Gastrocnemius medialis (tissue), 4 donors: ENCODE measurements around the gene COX8A.
A peak's percentile ranks its signal among the peaks of the same experiment; 100 is the strongest.

Experiments used
- POLR2A ChIP-seq, 2 donors: fragments of 450-650 bp; IDR thresholded peaks; one replicate each; pipeline ENCODE4 v1.6.1; 2017; ENCODE audit warnings: antibody characterized with exemption in 2 of 2, mild to moderate bottlenecking in 2 of 2, moderate library complexity in 2 of 2
- TF ChIP-seq, protein P1 (sequence below), 5 experiments: fragments of 450-650 bp in 3 of 5; fragments of 200-600 bp in 2 of 5; sonication (generic) in 2 of 5; IDR thresholded peaks in 4 of 5; conservative IDR thresholded peaks in 1 of 5; 1 replicate in 4 of 5; 2 replicates in 1 of 5; pipeline ENCODE4 v1.5.1; 2016 to 2019; ENCODE audit warnings: antibody characterized with exemption in 5 of 5, mild to moderate bottlenecking in 3 of 5, moderate library complexity in 3 of 5

DNA sequence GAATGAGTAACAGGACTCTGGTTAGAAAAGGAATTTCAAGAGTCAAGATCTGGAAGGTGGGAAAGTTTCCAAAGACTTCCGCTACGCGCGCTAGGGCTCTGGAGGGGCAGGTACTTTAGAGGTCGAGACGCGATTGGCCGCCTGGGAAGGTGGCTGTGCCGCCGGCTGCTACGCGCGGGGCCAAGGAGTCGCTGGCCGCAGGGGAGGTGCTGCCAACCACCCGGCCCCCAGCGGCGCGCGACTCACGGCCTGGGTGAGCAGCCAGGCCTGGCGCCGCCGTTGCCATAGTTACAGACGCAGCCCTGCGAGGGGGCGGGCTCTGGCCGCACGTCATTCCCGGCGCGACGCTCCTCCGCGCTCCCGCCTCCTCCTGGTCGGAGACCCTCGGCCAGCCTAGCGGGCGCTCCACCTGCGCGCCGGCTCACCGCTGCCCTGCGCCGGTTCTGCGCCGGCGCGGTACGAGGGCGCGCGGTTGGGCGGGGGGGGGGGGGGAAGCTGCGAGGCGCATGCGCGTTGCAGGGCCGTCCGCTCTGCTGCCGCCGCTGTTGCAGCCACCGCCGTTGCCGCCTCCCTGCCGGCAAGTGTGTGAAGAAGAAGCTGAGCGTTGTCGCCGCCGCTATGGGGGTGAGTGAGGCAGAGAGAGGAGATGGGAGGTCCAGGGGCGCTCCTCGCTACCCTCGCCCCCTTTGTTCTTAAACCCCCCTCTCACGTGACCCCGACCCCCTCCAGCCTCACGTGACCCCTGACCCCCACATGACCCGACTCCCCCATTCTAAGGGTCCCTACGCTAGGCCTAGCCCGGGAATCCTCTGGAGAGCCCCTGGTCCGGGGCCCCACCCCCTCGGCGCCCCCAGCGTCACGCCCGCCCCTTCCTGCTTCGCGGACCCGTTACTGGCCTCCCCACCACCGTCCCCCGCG lies 35.7 kb upstream of the COX8A start, which contains the start of gene NAA40:
- peak in 1 of 2 donors; percentile 32 for TF ChIP-seq POLR2A (IDR thresholded peaks at IDR 0.05)
- TF ChIP-seq, protein P1, sequence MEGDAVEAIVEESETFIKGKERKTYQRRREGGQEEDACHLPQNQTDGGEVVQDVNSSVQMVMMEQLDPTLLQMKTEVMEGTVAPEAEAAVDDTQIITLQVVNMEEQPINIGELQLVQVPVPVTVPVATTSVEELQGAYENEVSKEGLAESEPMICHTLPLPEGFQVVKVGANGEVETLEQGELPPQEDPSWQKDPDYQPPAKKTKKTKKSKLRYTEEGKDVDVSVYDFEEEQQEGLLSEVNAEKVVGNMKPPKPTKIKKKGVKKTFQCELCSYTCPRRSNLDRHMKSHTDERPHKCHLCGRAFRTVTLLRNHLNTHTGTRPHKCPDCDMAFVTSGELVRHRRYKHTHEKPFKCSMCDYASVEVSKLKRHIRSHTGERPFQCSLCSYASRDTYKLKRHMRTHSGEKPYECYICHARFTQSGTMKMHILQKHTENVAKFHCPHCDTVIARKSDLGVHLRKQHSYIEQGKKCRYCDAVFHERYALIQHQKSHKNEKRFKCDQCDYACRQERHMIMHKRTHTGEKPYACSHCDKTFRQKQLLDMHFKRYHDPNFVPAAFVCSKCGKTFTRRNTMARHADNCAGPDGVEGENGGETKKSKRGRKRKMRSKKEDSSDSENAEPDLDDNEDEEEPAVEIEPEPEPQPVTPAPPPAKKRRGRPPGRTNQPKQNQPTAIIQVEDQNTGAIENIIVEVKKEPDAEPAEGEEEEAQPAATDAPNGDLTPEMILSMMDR (IDR thresholded peaks at IDR 0.05 in 4 of 5, conservative IDR thresholded peaks at IDR 0.05 in 1 of 5) = peak in 1 of 5 experiments; percentile 12
